SKM-1 (cell line): ENCODE results near the gene PNKD.
A peak's percentile ranks its signal among the peaks of the same experiment; 100 is the strongest.

Experiments used
- DNase-seq: peaks from one replicate; lab custom pipeline; 2025; ENCODE audit not compliant: unreplicated experiment; lab: John Stamatoyannopoulos, UW

The PNKD gene

GRCh38 chr2:218334531-218334930 is 64.2 kb downstream of the PNKD start:
- no peak for DNase-seq

DNA sequence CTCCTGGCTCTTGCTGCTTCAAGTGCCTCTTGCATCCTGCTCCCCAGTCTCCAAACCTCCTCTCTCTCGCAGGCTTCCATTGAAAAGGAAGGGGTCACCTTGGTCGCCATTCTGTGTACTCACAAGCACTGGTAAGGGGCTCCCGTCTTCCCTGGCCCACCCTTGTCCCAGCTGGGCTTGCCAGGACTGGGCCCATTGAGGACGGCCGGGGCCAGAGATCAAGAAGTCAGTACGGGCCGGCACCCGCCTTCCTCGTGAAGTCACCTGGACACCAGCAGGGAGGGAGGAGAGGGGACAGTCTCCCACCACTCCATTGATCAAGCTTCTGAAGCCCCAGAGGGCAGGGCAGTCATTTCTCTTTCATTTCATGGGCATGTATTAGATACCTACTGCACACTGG is 70.3 kb downstream of the PNKD start:
- DNase-seq, result no peak

- DNase-seq, result no peak
These were observed 71.1 kb downstream of the PNKD start for GRCh38 chr2:218341381-218341780.

DNA sequence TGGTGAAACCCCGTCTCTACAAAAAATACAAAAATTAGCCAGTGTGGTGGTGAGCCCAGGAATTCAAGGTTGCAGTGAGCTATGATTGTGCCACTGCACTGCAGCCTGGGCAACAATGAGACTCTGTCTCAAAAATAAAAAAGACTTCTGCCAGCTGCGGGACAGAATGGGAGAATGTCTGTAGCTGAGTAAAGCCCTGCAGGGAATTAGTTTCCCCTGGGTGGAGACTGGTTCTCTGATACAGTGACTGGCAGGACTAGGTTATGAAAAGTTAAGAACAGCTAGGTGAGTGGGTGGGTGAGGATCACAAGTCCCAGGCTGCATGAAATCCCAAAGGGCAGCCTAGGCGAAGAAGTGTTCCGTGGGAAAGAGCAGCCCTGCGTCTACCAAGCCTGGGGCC is 72.5 kb downstream of the PNKD start:
- no peak for DNase-seq

DNA sequence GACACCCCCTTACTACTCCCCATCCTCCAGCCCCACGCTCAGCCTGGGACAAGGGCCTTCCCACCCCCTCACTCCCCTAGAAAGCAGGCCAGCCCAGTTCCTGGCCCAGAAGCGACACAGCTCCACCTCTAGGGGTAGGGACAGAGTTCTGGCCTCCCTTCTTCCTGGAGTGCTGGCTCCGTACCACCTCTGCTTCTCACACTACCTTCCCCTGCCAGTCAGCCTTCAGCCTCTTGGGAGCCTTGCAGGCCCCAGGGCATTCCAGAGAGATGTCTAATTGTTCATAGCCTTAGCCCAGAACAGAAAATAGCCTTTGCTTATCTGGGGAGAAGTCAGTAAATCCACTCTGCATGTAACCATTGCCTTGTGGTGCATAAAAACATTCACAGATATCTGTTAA is 73.3 kb downstream of the PNKD start:
- DNase-seq, result no peak

DNA sequence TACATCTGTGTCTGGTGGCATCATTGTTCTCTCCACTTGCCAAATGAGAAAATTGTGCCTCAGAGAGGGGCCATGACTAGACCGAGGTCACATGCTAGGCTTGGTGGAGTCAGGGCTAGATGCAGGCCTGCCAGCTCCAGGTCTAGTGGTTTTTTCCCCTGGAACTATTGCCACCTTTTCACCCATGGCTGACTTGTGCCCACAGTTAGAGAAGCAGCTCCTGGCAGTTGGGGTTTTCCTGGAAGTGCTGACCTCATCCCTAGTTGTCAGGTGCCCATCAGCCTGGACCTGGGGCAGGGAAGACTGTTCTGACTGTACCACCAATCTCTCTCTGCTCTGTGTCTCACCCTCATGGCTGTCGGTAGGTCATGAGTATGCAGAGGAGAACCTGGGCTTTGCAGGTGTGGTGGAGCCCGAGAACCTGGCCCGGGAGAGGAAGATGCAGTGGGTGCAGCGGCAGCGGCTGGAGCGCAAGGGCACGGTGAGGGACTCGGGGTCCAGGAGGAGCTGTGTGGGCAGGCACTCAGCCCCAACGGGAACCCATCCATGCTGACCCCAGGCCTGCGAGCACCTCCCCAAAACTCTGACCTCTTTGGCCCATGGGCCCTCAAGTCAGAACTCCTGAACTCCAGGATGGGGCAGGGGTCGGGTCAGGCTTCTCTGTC is 73.9 kb downstream of the PNKD start:
- DNase-seq, result no peak

DNA sequence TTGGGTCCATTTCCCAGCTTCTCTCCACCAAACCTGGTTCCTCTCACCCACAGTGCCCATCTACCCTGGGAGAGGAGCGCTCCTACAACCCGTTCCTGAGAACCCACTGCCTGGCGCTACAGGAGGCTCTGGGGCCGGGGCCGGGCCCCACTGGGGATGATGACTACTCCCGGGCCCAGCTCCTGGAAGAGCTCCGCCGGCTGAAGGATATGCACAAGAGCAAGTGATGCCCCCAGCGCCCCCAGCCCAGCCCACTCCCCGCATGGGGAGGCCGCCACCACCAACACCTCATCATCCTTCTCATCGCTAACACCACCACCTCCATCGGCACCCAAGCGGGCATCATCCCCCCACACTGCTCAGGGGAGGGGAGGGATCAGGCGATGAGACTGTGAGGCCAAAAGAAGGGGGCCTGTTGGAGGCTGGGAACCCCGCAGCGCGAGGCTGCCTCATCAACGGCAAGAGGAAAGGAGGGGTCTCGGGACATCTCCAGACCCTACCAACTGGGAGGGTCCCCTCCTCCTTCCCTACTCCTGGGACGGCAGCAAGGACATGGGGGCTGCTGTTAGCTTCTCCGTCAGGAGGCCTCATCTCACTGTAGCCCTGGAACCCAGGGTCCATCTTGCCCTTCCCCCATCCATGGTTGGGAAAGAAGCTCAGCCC is 74.6 kb downstream of the PNKD start:
- DNase-seq, result no peak

DNA sequence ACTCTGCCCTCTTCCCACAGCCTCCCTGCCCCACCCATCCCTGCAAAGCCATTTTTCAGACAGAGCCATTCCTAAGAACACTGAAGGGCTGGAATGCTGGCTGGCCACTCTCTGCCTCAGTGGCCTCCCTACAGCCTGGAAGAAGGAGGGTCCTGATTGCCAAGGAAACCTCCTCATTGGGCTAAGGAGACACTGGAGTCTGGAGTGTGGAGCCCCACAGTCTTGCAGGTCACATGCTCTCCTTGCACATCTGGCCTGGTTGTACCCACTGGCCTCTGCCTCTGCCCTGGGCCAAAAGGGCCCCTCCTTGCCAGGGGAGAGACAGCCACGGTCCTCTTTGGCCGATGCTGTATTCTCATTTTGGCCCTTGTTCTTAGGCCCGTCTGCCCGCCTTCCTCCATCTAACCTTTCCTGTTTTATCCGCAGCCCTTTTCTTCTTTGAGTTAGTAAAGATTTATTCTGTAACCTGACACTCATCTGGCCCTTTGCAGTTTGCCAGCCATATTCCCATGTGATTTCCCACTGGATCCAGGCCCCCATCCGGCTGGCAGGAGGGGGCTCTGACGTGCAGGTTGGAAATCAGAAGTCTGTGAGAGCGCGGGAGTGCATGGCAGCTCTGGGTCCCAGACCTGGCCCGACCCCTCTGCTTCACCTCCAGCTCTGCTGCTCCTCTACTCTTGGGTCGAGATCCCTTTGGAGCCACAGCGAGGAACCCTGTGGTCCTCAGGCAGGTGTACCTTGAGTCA is 75.3 kb downstream of the PNKD start:
- DNase-seq, result no peak

DNA sequence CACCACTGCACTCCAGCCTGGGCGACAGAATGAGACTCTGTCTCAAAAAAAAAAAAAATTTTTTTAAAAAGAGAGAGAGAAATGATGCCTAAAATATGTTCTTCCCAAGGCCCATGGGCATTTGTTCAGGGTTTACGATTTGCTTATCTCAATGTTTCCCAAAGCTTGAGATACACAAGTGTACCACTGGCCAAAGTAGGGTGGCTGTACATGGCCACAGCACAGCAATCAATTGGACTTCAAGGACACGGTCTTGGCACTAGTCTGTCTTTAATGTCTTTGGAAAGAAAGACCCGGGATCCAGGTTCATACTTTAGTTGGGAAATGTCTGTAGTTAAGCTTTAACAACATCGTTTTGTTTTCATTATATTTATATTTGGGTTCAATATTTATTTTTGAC is 76.9 kb downstream of the PNKD start:
- DNase-seq, result no peak

GRCh38 chr2:218354045-218354444 is 83.7 kb downstream of the PNKD start:
- no peak for DNase-seq

GRCh38 chr2:218354850-218355443 is 84.6 kb downstream of the PNKD start:
- no peak for DNase-seq

- DNase-seq, result no peak
These were observed 87.2 kb downstream of the PNKD start for GRCh38 chr2:218357236-218358177.

DNA sequence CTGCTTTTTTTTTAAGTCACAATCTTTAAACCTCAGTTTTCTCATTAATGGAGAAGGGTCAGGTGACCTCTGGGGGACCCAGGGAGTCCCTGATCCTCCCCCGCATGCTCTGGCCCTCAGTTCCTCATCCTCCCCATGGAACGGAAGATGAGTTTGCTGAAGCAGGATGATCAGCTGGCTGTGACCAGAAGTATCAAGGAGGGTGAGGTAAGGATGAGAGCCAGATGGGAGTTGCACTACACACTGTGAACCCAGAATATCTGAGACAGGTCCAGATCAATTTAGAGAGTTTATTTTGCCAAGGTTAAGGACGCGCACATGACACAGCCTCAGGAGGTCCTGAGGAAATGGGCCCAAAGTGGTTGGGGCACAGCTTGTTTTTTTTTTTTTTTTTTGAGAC is 90.1 kb downstream of the PNKD start:
- peak; percentile 84 for DNase-seq

GRCh38 chr2:218362606-218363005 is 92.3 kb downstream of the PNKD start:
- no peak for DNase-seq

DNA sequence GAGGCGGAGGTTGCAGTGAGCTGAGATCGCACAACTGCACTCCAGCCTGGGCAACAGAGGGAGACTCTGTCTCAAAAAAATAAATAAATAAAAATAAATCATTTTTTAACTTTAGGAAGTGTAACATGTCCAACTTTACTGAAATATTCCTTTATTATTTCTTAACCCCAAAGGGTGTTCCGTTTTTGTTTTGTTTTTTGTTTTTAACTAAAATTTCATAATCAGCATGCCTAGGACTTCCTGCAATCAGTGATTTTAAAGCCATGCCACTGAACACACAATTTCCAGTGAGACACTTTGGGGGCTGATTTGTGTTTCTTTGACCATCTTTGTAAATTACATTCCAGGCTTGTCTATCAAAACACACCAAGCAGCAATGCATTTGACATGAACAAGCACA is 93.4 kb downstream of the PNKD start:
- no peak for DNase-seq

- no peak for DNase-seq
These were observed 93.9 kb downstream of the PNKD start for GRCh38 chr2:218364196-218364595.

GRCh38 chr2:218366621-218367414 is 96.5 kb downstream of the PNKD start:
- DNase-seq, result no peak

- peak; percentile 69 for DNase-seq
These were observed 97.3 kb downstream of the PNKD start for GRCh38 chr2:218367415-218368149.

DNA sequence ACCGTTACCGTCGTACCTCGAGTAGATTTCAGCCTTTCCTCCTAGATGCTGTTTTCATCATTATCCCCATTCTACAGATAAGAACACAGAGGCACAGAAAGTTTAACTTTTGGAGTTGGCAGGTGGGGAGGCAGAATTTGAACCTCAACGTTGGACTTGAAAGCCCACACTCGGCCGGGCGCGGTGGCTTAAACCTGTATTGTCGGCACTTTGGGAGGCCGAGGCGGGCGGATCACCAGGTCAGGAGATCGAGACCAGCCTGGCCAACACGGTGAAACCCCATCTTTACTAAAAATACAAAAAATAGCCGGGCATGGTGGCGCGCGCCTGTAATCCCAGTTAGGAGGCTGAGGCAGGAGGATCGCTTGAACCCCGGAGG is 97.8 kb downstream of the PNKD start:
- no peak for DNase-seq
